Heart right ventricle (tissue), 16 donors: ENCODE results near the gene STEAP2. TPM values are rescaled to one million over a fixed set of nuclear protein-coding genes. Genes with fewer than 3 reads are reported as not detected.

Experiments used
- ATAC-seq, 8 donors: fragments of 200-7000 bp; cut with Tn5 transposase; one replicate each; pipeline ENCODE4 v1.9.1; 2020; ENCODE audit warnings: mild to moderate bottlenecking in 8 of 8, moderate library complexity in 8 of 8, moderate number of reproducible peaks in 1 of 8
- DNase-seq, 2 donors: peaks; one replicate each; pipeline ENCODE4 v3.0.0-alpha.2; 2020
- H3K27ac ChIP-seq, 10 donors: fragments of 200-600 bp; sonication (generic) in 2 of 10; one replicate each; pipeline versions ENCODE4 v1.5.0 to v1.8.0; 2020 to 2022; ENCODE audit warnings: mild to moderate bottlenecking in 3 of 10
- H3K27me3 ChIP-seq, 7 donors: fragments of 200-600 bp; one replicate each; pipeline ENCODE4 v1.8.0; 2021 to 2022; ENCODE audit warnings: mild to moderate bottlenecking in 2 of 7
- H3K36me3 ChIP-seq, 9 donors: fragments of 200-600 bp; sonication (generic) in 1 of 9; one replicate each; pipeline versions ENCODE4 v1.5.0 to v1.8.0; 2020 to 2022; ENCODE audit warnings: mild to moderate bottlenecking in 2 of 9
- H3K4me1 ChIP-seq, 9 donors: fragments of 200-600 bp; sonication (generic) in 1 of 9; one replicate each; pipeline versions ENCODE4 v1.5.0 to v1.8.0; 2020 to 2022; ENCODE audit warnings: mild to moderate bottlenecking in 4 of 9
- H3K4me3 ChIP-seq, 10 donors: fragments of 200-600 bp; sonication (generic) in 2 of 10; one replicate each; pipeline versions ENCODE4 v1.5.0 to v1.8.0; 2020 to 2022; ENCODE audit warnings: mild to moderate bottlenecking in 7 of 10, moderate library complexity in 2 of 10
- H3K9me3 ChIP-seq, 11 donors: fragments of 200-600 bp in 10 of 11; sonication (generic) in 2 of 11; one replicate each; pipeline versions ENCODE4 v1.5.0 to v1.8.0; 2013 to 2022; ENCODE audit warnings: mild to moderate bottlenecking in 2 of 11, control low read depth in 1 of 11, moderate library complexity in 1 of 11
- CTCF ChIP-seq, 9 donors: fragments of 200-600 bp; sonication (generic) in 2 of 9; IDR thresholded peaks; one replicate each; pipeline versions ENCODE4 v1.5.0 to v1.8.0; 2021 to 2022; ENCODE audit warnings: antibody characterized with exemption in 9 of 9, mild to moderate bottlenecking in 5 of 9, moderate library complexity in 1 of 9
- WGBS, 2 donors: extraction: QIAGEN DNeasy Blood & Tissue Kit; methylation state at CpG; one replicate each; pipeline ENCODE4 v1.1.7; 2013; ENCODE audit warnings: inconsistent platforms in 1 of 2; 5-methylcytosine and 5-hydroxymethylcytosine counted together
- intact Hi-C, 10 donors: fragments of 100-400 bp; cut with DNase I; formaldehyde crosslinking; loops; one replicate each; pipeline versions ENCODE4 v1.11.1 to v1.14.2; 2022
- polyA plus RNA-seq, 2 donors: library from polyadenylated mRNA; stranded (reverse); fragments of 200-250 nt; gene quantifications; one replicate each; pipeline ENCODE4 v1.2.3, GENCODE V29; 2013
- total RNA-seq, 10 donors: library from RNA; stranded (reverse); fragmentation: NEBNext Ultra II Directional in 3 of 10; extraction: Animal tissue kit (Norgen Biotek cat#: 25700) in 3 of 10; gene quantifications; one replicate each; pipeline versions ENCODE4 v1.2.1 to v1.2.4, GENCODE V29; 2021 to 2023
- donor health status: Arrhythmogenic right ventricular cardiomyopathy.
- donor health status: ischemic (EF 13 %, LVEDD 7.1; RV severe dilation, severe dysfunction).
- donor health status: healthy with polysubstance abuse.
- donor health status: DM: no; HTN: yes; CAD: no.
- donor health status: DM: no; HTN: no; CAD: no.
- donor health status: ischemic (EF 25% LVEDD 6.9; RV normal size, moderate dysfunction).
- donor health status: ischemic (EF 25% LVEDD 5.7; RV mildly dilated, moderate dysfunction).
- donor health status: healthy.
- donor health status: DM: yes; HTN: yes; CAD: no.
- donor health status: Ischemic cardiomyopathy.
- donor health status: ischemic (EF 35%, LVEDD 5.7; RV mildly dilated, moderate dysfunction).
- donor health status: nonischemic (EF 11% LVEDD 7.7; RV severe dilation, severe dysfunction).
- donor health status: DM: yes; HTN: yes; CAD: no.
- donor health status: PGD.
- donor health status: ischemic (EF 29% LVEDD 5.4; RV normal size, mild dysfunction).
- donor health status: nonischemic (EF 23%, LVEDD 6.1; RV moderate dilation, normal function).

STEAP2 gene
- total and polyA plus RNA-seq, 12 donors, result 1.4 to 12.8 (median 6.6) TPM

GRCh38 chr7:90187507-90188050, 24.0 kb upstream of the STEAP2 start:
- Histone ChIP-seq H3K27me3 (no peaks in the 10 kb centered on the region), H3K4me3 (no peak overlapping the region), H3K27ac (no peak overlapping the region), H3K4me1 (no peaks in the 10 kb centered on the region), H3K36me3 (no peaks in the 10 kb centered on the region), H3K9me3 (peaks cover 0 to 13% (median 0%) of the 10 kb centered on the region in 11 donors)
- intact Hi-C loops, result no loop called here
- DNase-seq, result no peak
- no peak for TF ChIP-seq CTCF (IDR thresholded peaks at IDR 0.05)
- ATAC-seq, result no peak

- 62 to 63% methylated on average over 2 of the region's 2 CpGs for WGBS, 2 donors
- intact Hi-C loops, result no loop called here
- no peak for DNase-seq
- no peaks in the 10 kb centered on the region for H3K27me3 ChIP-seq
- no peak for TF ChIP-seq CTCF (IDR thresholded peaks at IDR 0.05)
- H3K4me3 ChIP-seq, result no peak overlapping the region
- no peaks in the 10 kb centered on the region for H3K4me1 ChIP-seq
- no peak overlapping the region for H3K27ac ChIP-seq
- no peaks in the 10 kb centered on the region for H3K36me3 ChIP-seq
- ATAC-seq, result no peak
- peaks cover 0 to 13% (median 0%) of the 10 kb centered on the region in 11 donors for H3K9me3 ChIP-seq
Observed at GRCh38 chr7:90188281-90188680, 23.3 kb upstream of the STEAP2 start.

- DNase-seq, result no peak
- Histone ChIP-seq H3K36me3 (no peaks in the 10 kb centered on the region), H3K27me3 (no peaks in the 10 kb centered on the region), H3K4me1 (no peaks in the 10 kb centered on the region), H3K4me3 (no peak overlapping the region), H3K9me3 (peaks cover 0 to 13% (median 0%) of the 10 kb centered on the region in 11 donors), H3K27ac (no peak overlapping the region)
- no peak for ATAC-seq
- TF ChIP-seq CTCF (IDR thresholded peaks at IDR 0.05), result no peak
- intact Hi-C loops, result no loop called here
Observed at GRCh38 chr7:90190995-90191394, 20.5 kb upstream of the STEAP2 start.

GRCh38 chr7:90191648-90192047, 19.9 kb upstream of the STEAP2 start:
- DNase-seq (no peak), ATAC-seq (no peak)
- H3K27ac ChIP-seq, result no peak overlapping the region
- H3K4me1 ChIP-seq, result no peaks in the 10 kb centered on the region
- H3K36me3 ChIP-seq, result no peaks in the 10 kb centered on the region
- H3K27me3 ChIP-seq, result no peaks in the 10 kb centered on the region
- H3K9me3 ChIP-seq, result peaks cover 0 to 10% (median 0%) of the 10 kb centered on the region in 11 donors
- H3K4me3 ChIP-seq, result no peak overlapping the region
- 51 to 66% methylated on average over 1 of the region's 1 CpG for WGBS, 2 donors
- no peak for TF ChIP-seq CTCF (IDR thresholded peaks at IDR 0.05)
- intact Hi-C loops, result no loop called here
